Measurements from ENCODE around the gene ELK4.

ELK4 gene, protein sequence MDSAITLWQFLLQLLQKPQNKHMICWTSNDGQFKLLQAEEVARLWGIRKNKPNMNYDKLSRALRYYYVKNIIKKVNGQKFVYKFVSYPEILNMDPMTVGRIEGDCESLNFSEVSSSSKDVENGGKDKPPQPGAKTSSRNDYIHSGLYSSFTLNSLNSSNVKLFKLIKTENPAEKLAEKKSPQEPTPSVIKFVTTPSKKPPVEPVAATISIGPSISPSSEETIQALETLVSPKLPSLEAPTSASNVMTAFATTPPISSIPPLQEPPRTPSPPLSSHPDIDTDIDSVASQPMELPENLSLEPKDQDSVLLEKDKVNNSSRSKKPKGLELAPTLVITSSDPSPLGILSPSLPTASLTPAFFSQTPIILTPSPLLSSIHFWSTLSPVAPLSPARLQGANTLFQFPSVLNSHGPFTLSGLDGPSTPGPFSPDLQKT

DNA sequence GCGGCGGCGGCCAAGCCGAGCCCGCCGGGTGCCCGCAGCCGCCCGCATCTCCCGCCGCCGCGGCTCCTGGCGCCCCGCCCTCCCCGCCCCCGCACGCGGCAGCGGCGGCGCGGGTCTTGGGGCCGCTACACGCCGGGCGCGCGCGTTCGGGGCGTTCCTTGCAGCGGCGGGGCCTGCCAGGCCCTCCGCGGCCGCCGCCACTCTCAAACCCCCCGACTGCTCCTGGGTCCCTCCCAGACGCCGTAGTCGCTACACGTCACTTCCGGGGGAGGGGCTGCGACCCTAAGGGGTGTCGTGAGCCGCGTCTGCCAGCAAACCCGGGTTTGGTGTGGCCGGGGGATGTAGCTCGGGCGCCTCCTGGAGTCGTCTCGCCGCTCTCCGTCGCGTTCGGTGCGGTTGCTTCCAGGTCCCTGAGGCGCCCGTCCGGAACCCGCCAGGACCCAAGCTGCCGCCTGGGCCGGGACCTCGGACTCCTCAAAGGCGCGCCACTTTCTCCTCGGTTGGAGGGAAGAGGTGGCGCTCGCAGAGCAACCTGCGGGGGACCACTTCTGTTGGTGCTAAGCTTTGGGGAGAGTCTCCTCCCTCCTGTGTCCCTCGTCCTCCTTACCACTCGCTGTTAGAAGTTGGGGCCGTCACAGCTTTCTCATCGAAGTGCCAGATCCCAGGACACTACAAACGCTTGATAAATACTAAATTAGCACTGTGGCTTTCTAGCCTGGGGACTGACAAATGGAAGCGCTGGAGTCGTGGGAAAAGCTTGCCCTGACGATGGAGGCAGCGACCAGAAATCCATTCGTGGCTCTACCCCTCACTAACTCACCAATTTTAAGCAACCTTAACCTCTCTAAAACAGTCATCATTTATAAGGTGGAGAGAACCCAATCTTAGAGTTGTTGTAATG lies at the start of gene ELK4:
ELK4 (minus strand) TSS at position 244 of the 901 bp plus-strand sequence. CDS start 8,129 bp downstream, outside the sequence.
- DNase-seq (ENCODE audit: extremely low spot score) = peak; percentile 99
- CTCF ChIA-PET = interaction anchor here (0.6 to 2.0 kb wide), 8 partner anchors 9 to 502 kb away, joined by 3 to 17 read pairs (median 3); no protein-coding TSS in a partner anchor
- TF ChIP-seq TARDBP (IDR thresholded peaks at IDR 0.05) (no peak), ARNT (IDR thresholded peaks at IDR 0.05) (no peak), CTBP1 (IDR thresholded peaks at IDR 0.05; ENCODE audit: borderline replicate concordance) (no peak; the same call in 1 of the 2 replicates), L3MBTL2 (conservative IDR thresholded peaks at IDR 0.05) (peak; percentile 62), ELF4 (IDR thresholded peaks at IDR 0.05) (peak; percentile 66), SP1 (IDR thresholded peaks at IDR 0.05) (no peak), ZNF384 (IDR thresholded peaks at IDR 0.05) (no peak), HDGF (IDR thresholded peaks at IDR 0.05; ENCODE audit: borderline replicate concordance) (no peak; the same call in 1 of the 2 replicates), NFRKB (IDR thresholded peaks at IDR 0.05) (no peak), FOXM1 (IDR thresholded peaks at IDR 0.05; ENCODE audit: borderline replicate concordance) (peak; percentile 67; the same call in 1 of the 2 replicates), SUZ12 (IDR thresholded peaks at IDR 0.05) (no peak), LEF1 (IDR thresholded peaks at IDR 0.05; ENCODE audit: borderline replicate concordance) (no peak)
- TF ChIP-seq, protein P1, sequence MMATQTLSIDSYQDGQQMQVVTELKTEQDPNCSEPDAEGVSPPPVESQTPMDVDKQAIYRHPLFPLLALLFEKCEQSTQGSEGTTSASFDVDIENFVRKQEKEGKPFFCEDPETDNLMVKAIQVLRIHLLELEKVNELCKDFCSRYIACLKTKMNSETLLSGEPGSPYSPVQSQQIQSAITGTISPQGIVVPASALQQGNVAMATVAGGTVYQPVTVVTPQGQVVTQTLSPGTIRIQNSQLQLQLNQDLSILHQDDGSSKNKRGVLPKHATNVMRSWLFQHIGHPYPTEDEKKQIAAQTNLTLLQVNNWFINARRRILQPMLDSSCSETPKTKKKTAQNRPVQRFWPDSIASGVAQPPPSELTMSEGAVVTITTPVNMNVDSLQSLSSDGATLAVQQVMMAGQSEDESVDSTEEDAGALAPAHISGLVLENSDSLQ (IDR thresholded peaks at IDR 0.05) = peak; percentile 13; the same call in 1 of the 2 replicates
- POLR2A ChIA-PET = interaction anchor here (0.6 to 3.5 kb wide), 21 partner anchors 9 to 105 kb away, joined by 3 to 35 read pairs (median 5); no protein-coding TSS in a partner anchor

DNA sequence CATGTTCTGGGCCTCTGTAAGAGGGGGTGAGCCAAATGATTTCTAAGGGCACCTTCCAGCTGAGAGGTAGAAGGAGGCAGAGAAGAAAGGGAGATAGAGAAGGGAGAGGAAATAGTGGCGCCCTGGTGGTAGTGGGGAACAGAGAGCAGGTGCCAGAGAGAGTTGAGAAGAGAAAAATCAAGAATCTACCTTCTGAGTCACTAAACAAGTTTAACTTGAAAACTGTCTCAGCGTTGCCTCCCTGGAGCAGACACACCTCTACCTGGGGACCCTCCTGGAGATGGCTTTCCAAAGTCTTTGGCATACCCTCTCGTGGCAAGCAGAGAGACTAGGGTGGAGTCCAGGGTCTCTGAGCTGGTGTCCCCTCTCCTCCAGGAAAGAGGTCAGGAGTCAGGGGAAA lies 49.6 kb upstream of the ELK4 start:
- ChIA-PET CTCF (interaction anchor here (0.7 to 2.3 kb wide), 4 partner anchors 22 to 89 kb away, joined by 3 to 8 read pairs (median 7); no protein-coding TSS in a partner anchor), POLR2A (no interaction called here)
- DNase-seq (ENCODE audit: extremely low spot score) = no peak
- TF ChIP-seq, protein P1 (IDR thresholded peaks at IDR 0.05) = no peak
- no peak for TF ChIP-seq ELF4 (IDR thresholded peaks at IDR 0.05)
- TF ChIP-seq BHLHE40 (IDR thresholded peaks at IDR 0.05; ENCODE audit: borderline replicate concordance) = no peak
- no peak for TF ChIP-seq NFRKB (IDR thresholded peaks at IDR 0.05)
- TF ChIP-seq ZNF384 (IDR thresholded peaks at IDR 0.05) = no peak
- TF ChIP-seq HDGF (IDR thresholded peaks at IDR 0.05; ENCODE audit: borderline replicate concordance) = no peak
- TF ChIP-seq SUZ12 (IDR thresholded peaks at IDR 0.05) = no peak
- TF ChIP-seq LEF1 (IDR thresholded peaks at IDR 0.05; ENCODE audit: borderline replicate concordance) = no peak
- TF ChIP-seq ARNT (IDR thresholded peaks at IDR 0.05) = no peak

DNA sequence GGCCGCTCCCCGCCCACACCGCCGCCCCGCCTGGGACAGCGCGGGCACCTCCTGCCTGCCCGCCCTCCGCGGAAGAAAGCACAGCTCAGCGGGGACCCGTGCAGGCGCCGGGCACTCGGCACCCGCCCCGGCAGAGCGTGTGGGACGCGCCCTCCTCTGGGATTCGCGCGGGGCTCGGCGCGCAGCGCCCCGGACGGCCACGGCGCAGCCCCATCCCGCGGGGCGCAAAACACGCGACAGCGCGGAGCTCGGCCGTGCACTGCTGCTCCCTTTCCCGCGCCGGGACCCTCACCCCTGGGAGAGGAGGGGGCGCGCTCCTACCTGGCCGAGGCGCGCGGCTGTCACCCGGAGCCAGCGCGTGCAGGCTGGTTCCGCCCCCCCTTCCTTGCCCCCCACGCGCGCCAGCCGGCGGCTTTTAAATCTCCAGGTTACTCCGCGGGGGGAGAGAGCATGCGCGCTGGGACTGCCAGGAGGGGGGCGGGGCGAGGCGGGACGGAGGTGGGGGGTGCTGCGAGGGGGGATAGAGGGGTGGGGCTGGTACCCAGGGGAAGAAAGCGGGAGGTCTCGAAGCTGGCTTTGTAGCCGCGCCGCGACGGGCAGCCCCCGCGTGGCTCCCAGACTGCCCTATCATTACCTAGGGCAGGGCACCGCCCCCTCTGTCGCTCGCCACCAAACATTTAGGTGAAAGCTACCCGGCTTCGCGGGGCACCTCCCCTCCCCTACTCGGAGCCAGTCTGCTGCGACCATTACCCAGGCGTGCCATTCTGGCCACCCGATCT lies 48.5 kb upstream of the ELK4 start, which contains the start of gene SLC45A3:
SLC45A3 (minus strand) TSS at position 437 of the 779 bp plus-strand sequence. CDS start 15,853 bp downstream, outside the sequence.
- POLR2A ChIA-PET = interaction anchor here (1.2 kb wide), 1 partner anchor 23 kb away, joined by 3 read pairs; no protein-coding TSS in a partner anchor
- DNase-seq (ENCODE audit: extremely low spot score) = peak; percentile 69
- CTCF ChIA-PET = interaction anchor here (0.6 to 1.8 kb wide), 4 partner anchors 10 to 106 kb away, joined by 3 to 8 read pairs (median 4); no protein-coding TSS in a partner anchor
- no peak for TF ChIP-seq CTBP1 (IDR thresholded peaks at IDR 0.05; ENCODE audit: borderline replicate concordance)
- peak; percentile 11; the same call in 1 of the 2 replicates for TF ChIP-seq L3MBTL2 (conservative IDR thresholded peaks at IDR 0.05)

DNA sequence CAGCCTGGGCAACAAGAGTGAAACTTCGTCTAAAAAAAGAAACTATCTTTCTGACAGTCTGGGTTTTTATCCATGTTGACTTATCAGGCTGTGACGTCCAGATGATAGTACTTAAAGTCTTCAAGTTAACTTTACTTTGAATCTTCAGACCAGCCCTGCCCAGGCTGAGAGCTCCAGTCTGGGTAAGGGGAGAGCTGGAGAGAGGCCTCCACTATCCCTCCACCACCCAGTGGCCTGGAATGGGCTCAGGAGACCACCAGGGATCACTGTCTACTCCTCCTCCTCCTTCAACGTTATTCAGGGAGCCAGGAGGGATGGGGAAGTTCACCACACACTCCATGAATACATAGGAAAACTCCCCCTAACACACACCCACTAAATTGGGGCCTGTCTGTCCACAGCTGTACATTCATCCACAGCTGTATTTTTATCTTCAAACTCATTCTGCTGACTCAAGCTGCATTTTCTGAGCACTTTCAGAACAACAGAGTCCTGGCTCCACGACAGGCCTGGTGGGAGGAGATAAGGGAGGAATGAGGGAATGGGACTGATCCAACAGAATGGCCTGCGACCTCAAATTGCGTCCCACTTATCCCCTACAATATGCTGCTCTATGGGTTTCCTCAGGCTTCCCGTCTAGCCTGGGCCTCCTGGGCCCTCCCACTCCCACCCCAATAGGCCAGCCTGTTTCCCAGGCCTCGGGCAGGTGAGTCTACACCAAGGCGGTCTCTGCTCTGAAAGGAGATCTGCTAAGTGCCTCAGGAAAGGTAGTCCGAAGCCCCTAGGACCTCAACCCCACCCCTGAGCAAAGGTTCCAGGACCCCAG lies 46.7 kb upstream of the ELK4 start:
- TF ChIP-seq SUZ12 (IDR thresholded peaks at IDR 0.05) (no peak), NFRKB (IDR thresholded peaks at IDR 0.05) (no peak), ZNF384 (IDR thresholded peaks at IDR 0.05) (no peak), LEF1 (IDR thresholded peaks at IDR 0.05; ENCODE audit: borderline replicate concordance) (no peak), BHLHE40 (IDR thresholded peaks at IDR 0.05; ENCODE audit: borderline replicate concordance) (no peak), FOXK2 (IDR thresholded peaks at IDR 0.05) (no peak)
- POLR2A ChIA-PET = no interaction called here
- no peak for DNase-seq (ENCODE audit: extremely low spot score)
- CTCF ChIA-PET = interaction anchor here (0.6 kb wide), 1 partner anchor 31 kb away, joined by 3 read pairs; no protein-coding TSS in a partner anchor

DNA sequence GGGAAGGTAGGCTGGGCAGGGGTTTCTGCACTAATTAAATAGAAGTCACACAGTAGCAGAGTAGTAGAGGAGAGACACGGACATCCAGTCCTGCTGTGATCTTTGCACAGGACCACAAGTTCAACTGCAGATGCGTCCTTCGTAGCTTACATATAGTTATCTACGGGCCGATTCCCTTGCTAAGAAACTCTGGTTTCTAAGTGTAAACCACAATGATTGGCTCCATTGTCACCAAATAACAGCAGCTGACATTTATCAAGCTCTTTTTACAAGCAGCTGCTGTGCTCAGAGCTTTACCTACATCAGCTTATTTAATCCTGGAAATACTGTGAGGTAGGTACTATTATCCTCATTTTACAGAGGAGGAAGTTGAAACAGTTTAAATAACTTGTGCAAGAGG lies 45.4 kb upstream of the ELK4 start:
- no peak for TF ChIP-seq HDGF (IDR thresholded peaks at IDR 0.05; ENCODE audit: borderline replicate concordance)
- no peak for TF ChIP-seq L3MBTL2 (conservative IDR thresholded peaks at IDR 0.05)
- no peak for TF ChIP-seq ZNF384 (IDR thresholded peaks at IDR 0.05)
- TF ChIP-seq BHLHE40 (IDR thresholded peaks at IDR 0.05; ENCODE audit: borderline replicate concordance) = no peak
- TF ChIP-seq FOXK2 (IDR thresholded peaks at IDR 0.05) = no peak
- TF ChIP-seq FOXA1 (IDR thresholded peaks at IDR 0.05) = no peak
- TF ChIP-seq SUZ12 (IDR thresholded peaks at IDR 0.05) = no peak
- no peak for TF ChIP-seq SP1 (IDR thresholded peaks at IDR 0.05)
- ChIA-PET POLR2A (no interaction called here), CTCF (interaction anchor here (0.6 to 1.7 kb wide), 2 partner anchors 19 to 32 kb away, joined by 3 to 12 read pairs; no protein-coding TSS in a partner anchor)
- no peak for DNase-seq (ENCODE audit: extremely low spot score)

Data from HEK293T (cell line).